SH-SY5Y (cell line): ENCODE data around the gene ESR1.

Experiments used
- GATA2 ChIP-seq: IDR thresholded peaks from 2 replicates; pipeline ENCODE4 v1.6.1; 2011; ENCODE audit warnings: mild to moderate bottlenecking, low read depth, low read length
- GATA3 ChIP-seq: IDR thresholded peaks from 2 replicates; pipeline ENCODE4 v1.6.1; 2011; ENCODE audit warnings: low read depth, mild to moderate bottlenecking, low read length, moderate library complexity

DNA sequence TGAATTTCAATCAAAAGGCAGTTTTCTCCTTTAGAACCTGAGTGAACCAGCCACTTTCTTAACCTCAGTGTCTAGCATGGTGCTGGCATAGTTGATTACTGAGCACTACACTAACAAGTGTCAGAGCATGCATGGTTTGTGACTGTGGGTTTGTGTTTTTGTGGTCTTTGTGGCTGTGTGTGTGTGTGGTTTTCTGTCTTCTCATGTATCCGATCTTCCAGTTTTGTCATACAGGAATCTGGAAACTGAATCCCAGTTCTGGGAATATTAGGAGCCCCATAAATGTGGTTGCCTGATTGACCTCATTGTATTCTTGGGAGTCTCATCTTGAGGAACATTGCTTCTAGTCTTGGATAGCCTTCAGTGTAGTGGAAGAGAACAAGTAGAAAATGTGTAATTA is 73.7 kb downstream of the ESR1 start:
- no peak for TF ChIP-seq GATA2
- no peak for TF ChIP-seq GATA3
